Stimulated activated CD8-positive, alpha-beta memory T cell treated with anti-CD3 and anti-CD28 coated beads, Interleukin-4, amount 100 ng/mL, for 4 hours (primary cell): Measurements from ENCODE around the gene SYT2.
"Not testable (repeated sequence)": the region's sequence is repeated elsewhere in the genome, so short reads cannot be mapped to it uniquely, and the experiment has no call there.

Experiments used
- DNase-seq, 2 donors: peaks; one replicate each; pipeline ENCODE4 v3.0.0-alpha.2; 2020; ENCODE audit warnings: low read depth in 2 of 2, low spot score in 1 of 2

Gene SYT2

GRCh38 chr1:202710070-202711045 lies at the start of gene SYT2:
Gene SYT2 (minus strand): TSS chr1:202710454. CDS start chr1:202605772, 104,682 bp downstream.
- DNase-seq, result no peak

- DNase-seq, result no peak
These were observed 46.1 kb upstream of the SYT2 start for GRCh38 chr1:202756391-202756790.

- no peak for DNase-seq
These were observed 44.0 kb upstream of the SYT2 start for GRCh38 chr1:202754293-202754692.

GRCh38 chr1:202752774-202753173 lies 42.5 kb upstream of the SYT2 start:
- no peak for DNase-seq

- no peak for DNase-seq
These were observed 40.5 kb upstream of the SYT2 start for GRCh38 chr1:202750761-202751160.

- DNase-seq, result no peak
These were observed 39.8 kb upstream of the SYT2 start for GRCh38 chr1:202750024-202750423.

GRCh38 chr1:202745323-202745888 lies 35.2 kb upstream of the SYT2 start:
- no peak for DNase-seq

GRCh38 chr1:202744770-202745169 lies 34.5 kb upstream of the SYT2 start:
- DNase-seq, result not testable (repeated sequence)

- no peak for DNase-seq
These were observed 32.2 kb upstream of the SYT2 start for GRCh38 chr1:202742496-202742895.

- DNase-seq, result no peak
These were observed 23.0 kb upstream of the SYT2 start for GRCh38 chr1:202733251-202733650.

- no peak for DNase-seq
These were observed 18.7 kb upstream of the SYT2 start for GRCh38 chr1:202728951-202729350.

- no peak for DNase-seq
These were observed 15.3 kb upstream of the SYT2 start for GRCh38 chr1:202725526-202725925.

- no peak for DNase-seq
These were observed 13.5 kb upstream of the SYT2 start for GRCh38 chr1:202723708-202724107.

- not testable (repeated sequence) for DNase-seq
These were observed 12.8 kb upstream of the SYT2 start for GRCh38 chr1:202723046-202723445.

GRCh38 chr1:202716654-202717053 lies 6.4 kb upstream of the SYT2 start:
- no peak for DNase-seq

- DNase-seq, result not testable (repeated sequence)
These were observed 3.9 kb upstream of the SYT2 start for GRCh38 chr1:202714202-202714601.

GRCh38 chr1:202713110-202713509 lies 2.9 kb upstream of the SYT2 start:
- DNase-seq, result no peak

- DNase-seq, result no peak
These were observed 1.8 kb upstream of the SYT2 start for GRCh38 chr1:202711949-202712635.

- no peak for DNase-seq
These were observed 795 bp downstream of the SYT2 start for GRCh38 chr1:202709276-202710041.

GRCh38 chr1:202708456-202709275 lies 1.6 kb downstream of the SYT2 start:
- no peak for DNase-seq
